ENCODE results near the gene IFNG. TPM values are rescaled to one million over a fixed set of nuclear protein-coding genes. Genes with fewer than 3 reads are reported as not detected.

IFNG gene
- total and polyA plus RNA-seq, 9 of the 15 experiments (the other 6 are each of a cell fraction or from before 2014, with no cell fraction given), result 0.38 TPM; not detected in 8

DNA sequence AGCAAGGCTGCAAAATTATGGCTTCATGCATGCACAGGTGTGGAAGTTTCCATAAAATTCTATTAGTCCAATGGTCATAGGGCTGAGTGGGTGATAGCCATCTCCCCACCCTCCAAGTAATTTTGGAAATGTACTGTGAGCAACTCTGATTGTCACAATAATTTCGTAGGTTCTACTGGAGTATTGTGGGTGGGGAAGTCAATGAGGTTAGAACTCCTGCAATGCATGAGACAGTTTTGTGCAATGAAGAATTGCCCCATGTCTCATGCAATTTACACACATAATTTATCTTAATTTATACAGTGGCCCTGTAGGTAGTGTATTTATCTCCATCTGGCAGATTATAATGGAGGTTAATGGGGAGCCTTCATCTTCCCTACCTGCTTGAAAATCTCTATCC, 20.5 kb downstream of the IFNG start (continued):
- TF ChIP-seq, protein P1, sequence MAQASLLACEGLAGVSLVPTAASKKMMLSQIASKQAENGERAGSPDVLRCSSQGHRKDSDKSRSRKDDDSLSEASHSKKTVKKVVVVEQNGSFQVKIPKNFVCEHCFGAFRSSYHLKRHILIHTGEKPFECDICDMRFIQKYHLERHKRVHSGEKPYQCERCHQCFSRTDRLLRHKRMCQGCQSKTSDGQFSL (CRISPR knock-in tag; IDR thresholded peaks at IDR 0.05), result no peak
- TF ChIP-seq, protein P1 (tag; IDR thresholded peaks at IDR 0.05), result no peak
- TF ChIP-seq, protein P2, sequence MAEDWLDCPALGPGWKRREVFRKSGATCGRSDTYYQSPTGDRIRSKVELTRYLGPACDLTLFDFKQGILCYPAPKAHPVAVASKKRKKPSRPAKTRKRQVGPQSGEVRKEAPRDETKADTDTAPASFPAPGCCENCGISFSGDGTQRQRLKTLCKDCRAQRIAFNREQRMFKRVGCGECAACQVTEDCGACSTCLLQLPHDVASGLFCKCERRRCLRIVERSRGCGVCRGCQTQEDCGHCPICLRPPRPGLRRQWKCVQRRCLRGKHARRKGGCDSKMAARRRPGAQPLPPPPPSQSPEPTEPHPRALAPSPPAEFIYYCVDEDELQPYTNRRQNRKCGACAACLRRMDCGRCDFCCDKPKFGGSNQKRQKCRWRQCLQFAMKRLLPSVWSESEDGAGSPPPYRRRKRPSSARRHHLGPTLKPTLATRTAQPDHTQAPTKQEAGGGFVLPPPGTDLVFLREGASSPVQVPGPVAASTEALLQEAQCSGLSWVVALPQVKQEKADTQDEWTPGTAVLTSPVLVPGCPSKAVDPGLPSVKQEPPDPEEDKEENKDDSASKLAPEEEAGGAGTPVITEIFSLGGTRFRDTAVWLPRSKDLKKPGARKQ (CRISPR knock-in tag; IDR thresholded peaks at IDR 0.05), result no peak
- TF ChIP-seq JUNB (CRISPR knock-in tag; conservative IDR thresholded peaks at IDR 0.05) (no peak), TAF7 (tag; IDR thresholded peaks at IDR 0.05) (no peak)

DNA sequence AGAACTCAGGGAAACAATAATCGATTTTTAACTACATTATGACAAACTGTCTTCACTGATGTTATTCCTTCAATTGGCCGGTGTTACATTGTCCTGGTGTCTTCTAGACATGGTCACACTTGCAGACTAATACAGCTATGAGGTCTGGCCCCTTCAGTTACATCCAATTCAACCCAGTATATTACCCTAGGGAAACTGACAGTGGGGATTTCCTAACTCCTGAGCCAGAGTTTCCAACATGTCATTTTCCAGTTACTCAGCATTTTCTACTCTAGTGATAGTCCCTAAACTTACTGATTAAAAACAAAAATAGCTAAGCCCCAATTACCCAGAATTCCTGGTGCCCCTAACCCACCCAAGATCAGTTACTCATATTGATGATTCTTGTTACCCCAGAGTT, 21.1 kb downstream of the IFNG start:
- CTCF ChIA-PET (ENCODE audit: low intra/inter-chr PET ratio), result no interaction called here
- Histone ChIP-seq H3K79me2 (ENCODE audit: control insufficient read depth, insufficient read depth, low read length) (no peaks in the 10 kb centered on the region), H3K9me3 (replicated peaks; ENCODE audit: control insufficient read depth, insufficient read depth, low read depth, low read length) (no peaks in the 10 kb centered on the region), H3K27ac (ENCODE audit: extremely low read depth, low read depth, low read length) (no peak overlapping the region), H3K4me3 (no peak overlapping the region), H3K4me2 (ENCODE audit: insufficient read depth, low read length) (no peak overlapping the region), H3K4me1 (replicated peaks in 1 of 2; ENCODE audit: control insufficient read depth in 2 of 2, insufficient read depth in 2 of 2, low read length in 2 of 2) (no peaks in the 10 kb centered on the region), H3K36me3 (ENCODE audit: control insufficient read depth, insufficient read depth, low read length) (no peaks in the 10 kb centered on the region), H3K27me3 (ENCODE audit: control insufficient read depth in 2 of 2, insufficient read depth in 2 of 2, low read length in 2 of 2) (no peaks in the 10 kb centered on the region; a peak in 1 of 5 replicates), H3K9ac (ENCODE audit: insufficient read depth in 1 of 2, low read depth in 2 of 2, low read length in 2 of 2) (no peak overlapping the region), H3K9me1 (ENCODE audit: control insufficient read depth, insufficient read depth, low read length) (no peaks in the 10 kb centered on the region), H2AFZ (ENCODE audit: low read depth, low read length) (no peak overlapping the region), H4K20me1 (replicated peaks; ENCODE audit: control insufficient read depth, insufficient read depth, low read length) (no peaks in the 10 kb centered on the region)
- no peak for DNase-seq (ENCODE audit: extremely low read depth in 1 of 4, low spot score in 3 of 4)
- in situ Hi-C loops (cut with MboI) (no loop called here), intact Hi-C loops (cut with micrococcal nuclease) (no loop called here)
- BruUV-seq (replicated peaks), result no TSS peak
- no peak for ATAC-seq
- no peak for FAIRE-seq
- POLR2A ChIA-PET, result no interaction called here
- WGBS (ENCODE audit: insufficient coverage, low coverage, missing lambda C conversion rate), result 0% methylated on average over 2 of the region's 2 CpGs
- TF ChIP-seq MAFG (tag; conservative IDR thresholded peaks at IDR 0.05), result peak; percentile 75
- TF ChIP-seq ZNF717 (CRISPR knock-in tag; IDR thresholded peaks at IDR 0.05), result no peak
- TF ChIP-seq, protein P3, sequence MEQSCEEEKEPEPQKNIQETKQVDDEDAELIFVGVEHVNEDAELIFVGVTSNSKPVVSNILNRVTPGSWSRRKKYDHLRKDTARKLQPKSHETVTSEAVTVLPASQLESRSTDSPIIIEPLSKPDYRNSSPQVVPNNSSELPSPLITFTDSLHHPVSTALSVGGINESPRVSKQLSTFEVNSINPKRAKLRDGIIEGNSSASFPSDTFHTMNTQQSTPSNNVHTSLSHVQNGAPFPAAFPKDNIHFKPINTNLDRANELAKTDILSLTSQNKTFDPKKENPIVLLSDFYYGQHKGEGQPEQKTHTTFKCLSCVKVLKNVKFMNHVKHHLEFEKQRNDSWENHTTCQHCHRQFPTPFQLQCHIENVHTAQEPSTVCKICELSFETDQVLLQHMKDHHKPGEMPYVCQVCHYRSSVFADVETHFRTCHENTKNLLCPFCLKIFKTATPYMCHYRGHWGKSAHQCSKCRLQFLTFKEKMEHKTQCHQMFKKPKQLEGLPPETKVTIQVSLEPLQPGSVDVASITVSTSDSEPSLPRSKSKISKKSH (CRISPR knock-in tag; IDR thresholded peaks at IDR 0.05), result no peak
- TF ChIP-seq CREB1 (IDR thresholded peaks at IDR 0.05), result no peak
- TF ChIP-seq CREB1 (CRISPR knock-in tag; IDR thresholded peaks at IDR 0.05), result no peak
- no peak for TF ChIP-seq DACH1 (IDR thresholded peaks at IDR 0.05; ENCODE audit: partially characterized antibody)
- TF ChIP-seq C11orf30 (IDR thresholded peaks at IDR 0.05; ENCODE audit: low read depth), result peak; percentile 33; the same call in 1 of the 2 replicates
- TF ChIP-seq ZNF224 (CRISPR knock-in tag; IDR thresholded peaks at IDR 0.05), result no peak
- no peak for TF ChIP-seq NR2F6 (CRISPR knock-in tag; IDR thresholded peaks at IDR 0.05)
- TF ChIP-seq STAT5B (CRISPR knock-in tag; IDR thresholded peaks at IDR 0.05), result no peak
- no peak for TF ChIP-seq FOXJ3 (CRISPR knock-in tag; IDR thresholded peaks at IDR 0.05)
- no peak for TF ChIP-seq ZNF695 (CRISPR knock-in tag; IDR thresholded peaks at IDR 0.05)
- no peak for TF ChIP-seq KLF10 (CRISPR knock-in tag; IDR thresholded peaks at IDR 0.05)
- no peak for TF ChIP-seq SLC30A9 (CRISPR knock-in tag; IDR thresholded peaks at IDR 0.05)
- no peak for TF ChIP-seq RHOXF2B (CRISPR knock-in tag; conservative IDR thresholded peaks at IDR 0.05)
- no peak for TF ChIP-seq ZNF668 (CRISPR knock-in tag; IDR thresholded peaks at IDR 0.05)

Data from K562 (cell line).